ENCODE measurements around the gene CGREF1. TPM values are rescaled to one million over a fixed set of nuclear protein-coding genes. Genes with fewer than 3 reads are reported as not detected.

Gene CGREF1
- total RNA-seq, 1 experiment from 2014 or later: 5.0 TPM

GRCh38 chr2:27085062-27085672 lies 33.8 kb downstream of the CGREF1 start:
- POLR2A ChIA-PET: no interaction called here
- peak overlapping the region; percentile 18 for H3K27ac Mint-ChIP-seq (ENCODE audit: unreplicated experiment)
- intact Hi-C loops (cut with micrococcal nuclease; ENCODE audit: unreplicated experiment): loop anchor here (1.0 kb wide), 1 partner anchor 124 kb away; no protein-coding TSS in a partner anchor
- no peaks in the 10 kb centered on the region for H3K27me3 ChIP-seq (replicated peaks; ENCODE audit: control insufficient read depth, insufficient read depth, low read length)
- H3K36me3 Mint-ChIP-seq (ENCODE audit: insufficient read depth, unreplicated experiment): peaks cover 6% of the 10 kb centered on the region
- DNase-seq: no peak
- H3K4me1 Mint-ChIP-seq (ENCODE audit: low read depth, unreplicated experiment): peaks cover 21% of the 10 kb centered on the region
- H3K4me3 Mint-ChIP-seq (ENCODE audit: unreplicated experiment): peak overlapping the region; percentile 89
- H3K4me1 ChIP-seq: peaks cover 7% of the 10 kb centered on the region
- H3K36me3 ChIP-seq (ENCODE audit: control insufficient read depth, insufficient read depth, low read length): no peaks in the 10 kb centered on the region
- peak overlapping the region; percentile 86 for H3K4me3 ChIP-seq (ENCODE audit: low read depth, low read length)
- no peaks in the 10 kb centered on the region for H3K9me3 Mint-ChIP-seq (ENCODE audit: unreplicated experiment)
- CTCF ChIA-PET: interaction anchor here (0.5 to 2.5 kb wide), 6 partner anchors 11 to 195 kb away, joined by 3 to 11 read pairs (median 4); partner anchors contain the start of genes AGBL5 and OST4
- TSS peak; percentile 56 for BruUV-seq (replicated peaks)
- no peaks in the 10 kb centered on the region for H3K9me3 ChIP-seq
- H3K27me3 Mint-ChIP-seq (ENCODE audit: insufficient read depth, unreplicated experiment): no peaks in the 10 kb centered on the region
- TF ChIP-seq, protein P1, sequence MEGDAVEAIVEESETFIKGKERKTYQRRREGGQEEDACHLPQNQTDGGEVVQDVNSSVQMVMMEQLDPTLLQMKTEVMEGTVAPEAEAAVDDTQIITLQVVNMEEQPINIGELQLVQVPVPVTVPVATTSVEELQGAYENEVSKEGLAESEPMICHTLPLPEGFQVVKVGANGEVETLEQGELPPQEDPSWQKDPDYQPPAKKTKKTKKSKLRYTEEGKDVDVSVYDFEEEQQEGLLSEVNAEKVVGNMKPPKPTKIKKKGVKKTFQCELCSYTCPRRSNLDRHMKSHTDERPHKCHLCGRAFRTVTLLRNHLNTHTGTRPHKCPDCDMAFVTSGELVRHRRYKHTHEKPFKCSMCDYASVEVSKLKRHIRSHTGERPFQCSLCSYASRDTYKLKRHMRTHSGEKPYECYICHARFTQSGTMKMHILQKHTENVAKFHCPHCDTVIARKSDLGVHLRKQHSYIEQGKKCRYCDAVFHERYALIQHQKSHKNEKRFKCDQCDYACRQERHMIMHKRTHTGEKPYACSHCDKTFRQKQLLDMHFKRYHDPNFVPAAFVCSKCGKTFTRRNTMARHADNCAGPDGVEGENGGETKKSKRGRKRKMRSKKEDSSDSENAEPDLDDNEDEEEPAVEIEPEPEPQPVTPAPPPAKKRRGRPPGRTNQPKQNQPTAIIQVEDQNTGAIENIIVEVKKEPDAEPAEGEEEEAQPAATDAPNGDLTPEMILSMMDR (IDR thresholded peaks at IDR 0.05; ENCODE audit: insufficient read depth in 1 of 2, low read depth in 1 of 2, low read length in 1 of 2, severe bottlenecking in 1 of 2, unreplicated experiment in 1 of 2): no peak

DNA sequence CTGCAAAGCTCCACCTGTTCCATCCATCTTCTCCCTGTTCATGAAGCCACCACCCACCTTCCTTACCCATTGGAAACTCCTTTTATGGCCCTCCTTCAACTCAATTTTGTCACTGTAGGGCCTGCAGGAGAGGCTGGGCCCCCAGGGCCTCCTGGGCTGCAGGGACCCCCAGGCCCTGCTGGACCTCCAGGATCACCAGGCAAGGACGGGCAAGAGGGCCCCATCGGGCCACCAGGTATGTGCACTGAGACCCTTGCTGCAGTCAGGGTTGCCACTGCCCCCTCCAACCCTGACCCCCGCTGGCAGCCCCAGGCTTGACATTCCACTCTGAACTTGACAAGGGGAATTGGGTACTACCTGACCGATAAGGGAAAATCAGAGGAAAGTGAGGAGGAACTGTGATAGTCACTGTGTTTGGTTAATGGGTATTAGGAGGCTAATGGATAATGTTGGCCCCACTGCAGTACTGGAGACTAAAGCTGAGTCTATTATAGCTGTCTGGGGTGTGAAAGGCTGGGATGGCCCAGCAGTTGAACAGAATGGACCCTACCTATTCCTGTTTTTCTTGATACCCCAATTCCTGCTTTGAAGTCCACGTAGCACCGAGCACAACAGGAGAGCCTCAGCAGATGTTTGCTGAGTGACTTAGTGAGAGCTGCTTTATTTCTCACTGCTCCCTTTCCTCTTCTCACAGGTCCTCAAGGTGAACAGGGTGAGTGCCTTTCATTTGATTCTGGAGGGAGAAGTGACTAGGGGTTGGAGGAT lies 34.4 kb downstream of the CGREF1 start:
- intact Hi-C loops (cut with micrococcal nuclease; ENCODE audit: unreplicated experiment): loop anchor here (1.0 kb wide), 1 partner anchor 123 kb away; no protein-coding TSS in a partner anchor

More for the DNA sequence above, 34.4 kb downstream of the CGREF1 start:
- no peak for DNase-seq
- CTCF ChIA-PET: interaction anchor here (0.5 to 1.0 kb wide), 3 partner anchors 13 to 243 kb away, joined by 3 to 5 read pairs (median 3); partner anchors contain the start of gene OST4
- TF ChIP-seq, protein P1 (IDR thresholded peaks at IDR 0.05; ENCODE audit: insufficient read depth in 1 of 2, low read depth in 1 of 2, low read length in 1 of 2, severe bottlenecking in 1 of 2, unreplicated experiment in 1 of 2): no peak
- H3K27ac Mint-ChIP-seq (ENCODE audit: unreplicated experiment): no peak overlapping the region
- peaks cover 7% of the 10 kb centered on the region for H3K4me1 ChIP-seq
- H3K9me3 ChIP-seq: no peaks in the 10 kb centered on the region
- H3K4me3 ChIP-seq (ENCODE audit: low read depth, low read length): no peak overlapping the region
- H3K4me1 Mint-ChIP-seq (ENCODE audit: low read depth, unreplicated experiment): peaks cover 21% of the 10 kb centered on the region
- H3K36me3 ChIP-seq (ENCODE audit: control insufficient read depth, insufficient read depth, low read length): no peaks in the 10 kb centered on the region
- POLR2A ChIA-PET: no interaction called here
- no peaks in the 10 kb centered on the region for H3K27me3 Mint-ChIP-seq (ENCODE audit: insufficient read depth, unreplicated experiment)
- H3K27me3 ChIP-seq (replicated peaks; ENCODE audit: control insufficient read depth, insufficient read depth, low read length): no peaks in the 10 kb centered on the region
- peaks cover 6% of the 10 kb centered on the region for H3K36me3 Mint-ChIP-seq (ENCODE audit: insufficient read depth, unreplicated experiment)
- no TSS peak for BruUV-seq (replicated peaks)
- H3K4me3 Mint-ChIP-seq (ENCODE audit: unreplicated experiment): no peak overlapping the region
- no peaks in the 10 kb centered on the region for H3K9me3 Mint-ChIP-seq (ENCODE audit: unreplicated experiment)
